HepG2 (cell line): ENCODE measurements around the gene SLC22A23.

ENCODE experiments used
- ASH2L ChIP-seq: fragments of 300-600, 200-600 bp; sonication (generic); IDR thresholded peaks from 2 replicates; pipeline ENCODE4 v1.7.0; 2017; ENCODE audit warnings: low read depth, mild to moderate bottlenecking, moderate library complexity, mixed read lengths, low read length; ENCODE audit not compliant: insufficient read length
- ATF7 ChIP-seq, 2 experiments: fragments of 450-650 bp in 1 of 2; sonication (generic) in 1 of 2; formaldehyde crosslinking in 1 of 2; IDR thresholded peaks; 2 replicates each; pipeline versions ENCODE4 v1.4.0 to v1.6.1; 2016 to 2020; ENCODE audit warnings: antibody characterized with exemption in 1 of 2, mild to moderate bottlenecking in 1 of 2, missing genetic modification reagents in 1 of 2
- EZH2 ChIP-seq: conservative IDR thresholded peaks from 2 replicates; pipeline ENCODE4 v1.6.1; 2012; ENCODE audit warnings: mild to moderate bottlenecking, low read depth, low read length, moderate library complexity
- HOXA5 ChIP-seq: sonication (generic); formaldehyde crosslinking; IDR thresholded peaks from 2 replicates; pipeline ENCODE4 v1.4.0; 2020; ENCODE audit warnings: missing genetic modification reagents
- MYNN ChIP-seq: sonication (generic); formaldehyde crosslinking; IDR thresholded peaks from 2 replicates; pipeline ENCODE4 v1.4.0; 2020; ENCODE audit warnings: mild to moderate bottlenecking, low read depth, missing genetic modification reagents
- PHF8 ChIP-seq: sonication (generic); formaldehyde crosslinking; IDR thresholded peaks from 2 replicates; pipeline ENCODE4 v1.5.0; 2020; ENCODE audit warnings: missing genetic modification reagents
- ZBTB4 ChIP-seq: sonication (generic); formaldehyde crosslinking; IDR thresholded peaks from 2 replicates; pipeline ENCODE4 v1.4.0; 2020; ENCODE audit warnings: missing genetic modification reagents, mild to moderate bottlenecking, borderline replicate concordance

DNA sequence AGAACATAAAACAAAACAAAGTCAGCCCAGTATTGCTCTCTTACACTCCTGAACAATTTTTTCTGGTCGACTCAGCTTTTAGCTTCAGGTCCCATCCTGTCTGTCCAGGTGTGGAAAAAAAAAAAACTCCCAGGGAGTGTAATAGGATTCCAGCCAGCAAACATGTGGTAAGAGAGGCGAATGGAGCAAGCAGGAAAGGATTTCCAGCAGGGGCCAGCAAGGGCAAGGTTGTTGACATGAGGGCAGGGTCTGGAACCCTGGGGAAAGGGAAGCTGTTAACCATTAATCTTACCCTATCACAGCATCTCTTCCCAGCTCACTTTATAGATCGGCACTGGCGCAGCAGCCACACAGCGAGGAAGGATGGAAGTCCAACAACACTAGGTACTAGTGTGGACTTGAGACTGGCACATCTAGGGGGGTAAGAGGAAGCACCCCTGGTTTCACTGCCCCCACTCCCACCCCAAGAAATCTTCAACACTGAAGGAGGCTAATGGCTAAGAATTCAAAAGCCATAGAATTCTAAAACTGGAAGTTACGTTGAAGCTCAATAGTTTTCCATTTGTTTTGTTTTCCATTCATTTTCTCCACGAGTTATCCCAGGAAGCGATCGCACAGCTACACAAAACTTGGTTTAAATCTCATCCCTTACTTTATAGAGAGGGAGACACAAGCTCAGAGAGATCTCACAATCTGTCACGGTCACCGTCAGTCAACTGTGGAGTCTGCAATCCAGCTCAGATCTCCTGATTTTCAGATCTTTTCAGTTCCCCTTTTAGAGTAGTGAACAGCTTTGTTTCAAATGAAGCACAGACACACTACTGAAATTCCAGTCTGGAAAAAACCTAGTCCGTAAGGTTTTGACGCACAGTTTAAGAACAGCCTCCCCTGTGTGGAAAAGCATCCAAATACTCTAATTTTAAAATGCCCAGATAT lies 53.3 kb downstream of the SLC22A23 start:
- peak; percentile 19; the same call in 1 of the 2 replicates for TF ChIP-seq PHF8 (CRISPR knock-in tag)
- no peak for TF ChIP-seq MYNN (CRISPR knock-in tag)
- TF ChIP-seq ZBTB4 = peak; percentile 56; the same call in 1 of the 2 replicates
- no peak for TF ChIP-seq ATF7 (IDR thresholded peaks at IDR 0.05)
- TF ChIP-seq ATF7 (CRISPR knock-in tag; IDR thresholded peaks at IDR 0.05) = no peak; the same call in 1 of the 2 replicates
- TF ChIP-seq ASH2L = peak; percentile 69
- TF ChIP-seq EZH2 = no peak
- TF ChIP-seq HOXA5 (CRISPR knock-in tag) = peak; percentile 98
